ENCODE data around the gene TEKT3.
A peak's percentile ranks its signal among the peaks of the same experiment; 100 is the strongest.

Gene TEKT3

DNA sequence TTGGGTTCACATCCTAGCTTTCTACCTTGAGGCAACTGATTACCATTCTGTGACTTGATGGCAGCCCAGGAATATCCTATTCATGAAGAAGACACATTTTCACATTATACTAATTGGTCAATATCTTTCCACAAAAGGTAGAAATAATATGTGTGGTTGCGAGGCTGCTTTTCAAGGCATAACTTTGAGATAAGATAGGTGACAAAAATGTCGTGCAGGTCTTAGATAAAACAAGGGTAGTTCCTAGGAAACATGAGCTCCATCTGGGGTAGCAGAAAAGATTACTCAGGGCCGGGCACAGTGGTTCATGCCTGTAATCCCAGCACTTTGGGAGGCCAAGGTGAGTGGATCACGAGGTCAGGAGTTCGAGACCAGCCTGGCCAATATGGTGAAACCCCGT is 22.3 kb upstream of the TEKT3 start:
- DNase-seq (ENCODE audit: low spot score in 2 of 2) (no peak), ATAC-seq (no peak)
- no peak overlapping the region for H3K27ac Mint-ChIP-seq
- H3K36me3 Mint-ChIP-seq = no peaks in the 10 kb centered on the region
- H3K4me3 Mint-ChIP-seq = no peak overlapping the region
- H3K9me3 Mint-ChIP-seq = no peaks in the 10 kb centered on the region
- H3K4me1 Mint-ChIP-seq = no peaks in the 10 kb centered on the region

DNA sequence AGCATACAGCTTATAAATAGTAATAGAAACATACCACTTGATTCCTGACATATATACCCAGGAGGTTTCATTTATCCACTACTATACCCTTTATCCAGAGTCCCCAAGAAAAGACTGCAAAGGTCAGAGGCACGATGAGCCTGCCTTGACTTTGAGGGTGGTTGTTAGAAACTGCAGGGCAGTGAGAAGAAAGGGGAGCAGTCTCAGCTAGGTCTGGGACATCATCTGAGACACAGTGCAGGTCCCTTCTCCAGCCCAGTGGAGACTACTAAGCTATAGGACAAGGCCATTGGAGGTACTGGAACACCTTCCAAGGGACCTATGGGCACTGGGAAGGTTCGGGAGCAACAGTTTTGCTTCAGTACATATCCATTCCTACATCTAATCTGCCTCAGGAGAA is 20.2 kb upstream of the TEKT3 start:
- Mint-ChIP-seq H3K4me3 (no peak overlapping the region), H3K4me1 (no peaks in the 10 kb centered on the region), H3K27ac (no peak overlapping the region), H3K9me3 (no peaks in the 10 kb centered on the region), H3K36me3 (no peaks in the 10 kb centered on the region)
- DNase-seq (ENCODE audit: low spot score in 2 of 2) (no peak), ATAC-seq (no peak)

DNA sequence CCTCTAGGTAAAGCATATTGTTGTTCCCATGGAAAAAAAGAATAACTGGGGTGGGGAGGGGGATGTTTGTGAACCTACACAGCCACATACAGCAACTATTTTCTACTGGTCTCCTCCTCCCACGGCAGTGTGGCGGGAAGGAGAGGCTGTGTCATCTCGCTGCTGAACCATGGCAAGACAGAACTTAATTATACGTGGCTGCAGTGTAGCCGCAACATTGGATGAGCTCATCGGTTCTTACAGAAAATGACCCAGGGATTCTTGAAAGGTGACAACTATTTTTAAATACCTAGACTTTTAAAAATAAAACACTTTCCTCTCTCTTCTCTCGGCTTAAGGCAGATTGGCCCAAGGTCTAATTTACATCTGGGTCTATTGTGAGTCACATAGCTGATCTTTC is 19.8 kb upstream of the TEKT3 start:
- H3K9me3 Mint-ChIP-seq = no peaks in the 10 kb centered on the region
- ATAC-seq (no peak), DNase-seq (ENCODE audit: low spot score in 2 of 2) (no peak)

DNA sequence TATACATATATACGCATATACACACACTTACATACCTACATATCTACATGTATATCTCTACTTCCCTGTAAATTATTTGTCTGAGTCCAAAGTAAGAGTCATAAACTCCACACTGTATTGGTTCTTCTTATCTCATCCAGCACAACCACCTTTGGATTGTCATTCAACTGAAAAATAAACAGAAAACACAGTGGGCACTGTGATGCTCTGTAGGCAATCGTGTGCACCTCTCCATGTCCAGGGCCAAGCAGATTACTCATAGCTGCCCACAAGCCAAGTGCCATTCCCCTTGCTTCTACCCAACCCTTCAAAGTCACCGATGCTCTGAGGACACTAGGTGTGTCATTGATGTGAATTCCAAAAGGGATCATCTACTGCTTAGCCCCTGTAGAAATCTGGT is 12.9 kb upstream of the TEKT3 start:
- Mint-ChIP-seq H3K27ac (no peak overlapping the region), H3K4me1 (no peaks in the 10 kb centered on the region), H3K9me3 (no peaks in the 10 kb centered on the region), H3K4me3 (no peak overlapping the region), H3K36me3 (no peaks in the 10 kb centered on the region)
- ATAC-seq = no peak
- no peak for DNase-seq (ENCODE audit: low spot score in 2 of 2)

More for the DNA sequence above, 19.8 kb upstream of the TEKT3 start:
- no peak overlapping the region for H3K27ac Mint-ChIP-seq
- no peaks in the 10 kb centered on the region for H3K36me3 Mint-ChIP-seq
- H3K4me1 Mint-ChIP-seq = no peaks in the 10 kb centered on the region
- no peak overlapping the region for H3K4me3 Mint-ChIP-seq

DNA sequence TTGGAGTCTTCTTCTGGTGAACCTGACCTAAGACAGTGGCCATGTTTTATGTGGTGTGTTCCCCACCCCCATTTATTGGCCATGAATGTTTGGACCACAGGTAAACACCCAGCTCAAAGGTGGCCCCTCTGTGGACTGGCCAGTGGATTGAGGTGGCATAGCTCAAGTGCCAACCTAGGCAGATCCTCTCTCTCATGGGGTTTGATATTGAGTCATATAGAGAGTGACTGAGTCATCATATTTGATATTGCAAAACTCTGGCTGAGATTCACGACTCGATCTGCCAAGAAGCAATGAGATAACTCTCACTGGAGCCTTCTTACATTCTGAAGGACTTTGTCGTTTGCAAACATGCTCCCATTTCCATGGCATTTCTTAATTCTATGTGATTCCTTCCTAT is 10.5 kb upstream of the TEKT3 start:
- ATAC-seq (no peak), DNase-seq (ENCODE audit: low spot score in 2 of 2) (no peak)
- no peak overlapping the region for H3K27ac Mint-ChIP-seq
- no peaks in the 10 kb centered on the region for H3K4me1 Mint-ChIP-seq
- no peak overlapping the region for H3K4me3 Mint-ChIP-seq
- no peaks in the 10 kb centered on the region for H3K9me3 Mint-ChIP-seq
- no peaks in the 10 kb centered on the region for H3K36me3 Mint-ChIP-seq

DNA sequence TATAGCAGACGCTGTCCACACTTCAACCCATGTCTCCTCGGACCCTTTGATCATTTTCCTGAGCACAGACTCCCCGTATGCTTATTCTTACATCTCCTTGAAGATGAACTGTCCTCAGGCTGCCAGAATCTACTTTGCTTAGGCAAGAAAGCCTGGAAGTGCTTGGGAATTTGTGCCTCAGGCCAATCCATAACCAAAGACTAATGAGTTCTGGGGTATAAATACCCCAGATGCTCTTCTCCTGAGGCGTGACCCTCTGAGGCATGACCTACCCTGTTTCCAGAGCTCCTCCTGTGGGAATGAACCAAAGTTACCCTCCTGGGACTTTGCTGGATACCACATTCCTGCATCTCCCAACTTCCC is 10.1 kb upstream of the TEKT3 start:
- H3K4me1 Mint-ChIP-seq = no peaks in the 10 kb centered on the region
- no peak overlapping the region for H3K4me3 Mint-ChIP-seq
- DNase-seq (ENCODE audit: low spot score in 2 of 2) = no peak
- ATAC-seq = no peak
- no peak overlapping the region for H3K27ac Mint-ChIP-seq
- H3K36me3 Mint-ChIP-seq = no peaks in the 10 kb centered on the region
- no peaks in the 10 kb centered on the region for H3K9me3 Mint-ChIP-seq

DNA sequence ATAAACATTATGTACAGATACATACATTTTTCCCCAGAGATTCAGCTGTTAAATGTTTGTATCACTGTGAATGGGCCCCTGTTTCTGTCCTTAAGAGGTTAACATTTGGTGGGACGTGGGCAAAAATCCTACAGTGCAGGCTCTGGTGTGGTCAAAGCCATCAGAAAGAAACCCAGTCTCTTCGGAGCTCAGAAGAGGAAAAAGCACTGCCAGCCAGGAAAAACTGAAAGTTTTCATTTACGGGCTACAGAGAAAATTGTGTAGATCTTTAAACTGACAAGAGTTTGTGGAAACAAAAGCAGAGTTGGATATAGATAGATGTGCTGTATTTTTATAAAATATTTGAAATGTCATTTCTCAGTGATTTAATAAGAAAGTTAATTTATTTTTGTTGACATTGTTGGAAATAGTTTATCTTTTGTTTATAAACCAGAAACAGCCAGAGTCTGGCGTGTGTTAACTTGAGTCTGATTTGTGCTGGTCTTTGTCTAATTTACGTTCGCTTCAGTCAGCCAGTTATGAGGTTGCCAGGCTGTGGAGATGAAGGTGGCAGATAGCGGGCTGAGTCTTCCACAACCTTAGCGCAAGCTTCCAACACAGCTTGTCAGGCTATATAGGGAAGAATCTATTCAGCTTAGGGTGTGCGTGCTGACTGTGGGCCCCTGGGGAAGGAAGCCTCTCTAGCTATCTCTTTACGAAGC is 9.5 kb upstream of the TEKT3 start:
- no peak for ATAC-seq
- Mint-ChIP-seq H3K36me3 (no peaks in the 10 kb centered on the region), H3K9me3 (no peaks in the 10 kb centered on the region), H3K27ac (no peak overlapping the region), H3K4me1 (no peaks in the 10 kb centered on the region), H3K4me3 (no peak overlapping the region)
- DNase-seq (ENCODE audit: low spot score in 2 of 2) = no peak

DNA sequence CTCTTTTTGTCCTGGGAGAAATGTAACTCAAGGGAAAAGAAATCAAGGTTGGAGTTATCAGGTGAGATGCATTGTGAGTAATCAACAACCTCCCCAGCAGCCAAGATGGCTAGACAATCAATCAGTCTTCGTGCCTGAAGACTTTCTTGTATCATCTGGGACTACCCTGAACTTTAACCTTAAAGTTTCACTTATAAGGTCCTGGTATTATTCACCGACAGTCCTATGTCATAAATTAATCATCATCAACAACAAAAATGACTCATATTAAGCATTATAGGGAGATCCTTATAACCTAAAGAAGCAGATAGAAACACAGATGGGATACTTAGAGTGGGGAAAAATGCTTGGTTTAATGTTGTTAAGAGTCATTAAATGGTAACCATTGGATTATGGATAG is 7.7 kb upstream of the TEKT3 start:
- H3K4me1 Mint-ChIP-seq = no peaks in the 10 kb centered on the region
- H3K36me3 Mint-ChIP-seq = no peaks in the 10 kb centered on the region
- no peak overlapping the region for H3K4me3 Mint-ChIP-seq
- DNase-seq (ENCODE audit: low spot score in 2 of 2) (no peak), ATAC-seq (peak; percentile 54)
- no peak overlapping the region for H3K27ac Mint-ChIP-seq
- H3K9me3 Mint-ChIP-seq = no peaks in the 10 kb centered on the region

DNA sequence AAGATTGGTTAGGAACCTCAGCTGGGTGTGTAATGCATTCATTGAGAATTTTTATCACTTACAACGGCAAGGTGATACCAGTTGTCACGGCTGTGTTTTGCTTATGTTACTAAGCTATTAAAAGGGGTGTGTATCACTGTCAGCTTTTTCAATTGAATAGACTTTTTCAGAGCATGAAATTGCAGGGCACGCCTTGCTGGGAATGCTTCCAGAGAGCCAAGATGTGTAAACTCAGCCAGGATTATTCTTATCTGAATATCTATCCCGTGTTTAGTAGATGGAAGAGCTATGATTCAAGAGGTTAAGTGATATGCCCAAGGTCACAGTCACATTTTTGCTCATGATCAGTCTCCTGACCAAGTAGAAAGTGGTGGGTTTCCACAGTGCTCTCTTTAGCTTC is 6.6 kb upstream of the TEKT3 start:
- H3K36me3 Mint-ChIP-seq = no peaks in the 10 kb centered on the region
- H3K4me1 Mint-ChIP-seq = no peaks in the 10 kb centered on the region
- no peak for ATAC-seq
- no peak for DNase-seq (ENCODE audit: low spot score in 2 of 2)
- no peak overlapping the region for H3K4me3 Mint-ChIP-seq
- H3K27ac Mint-ChIP-seq = no peak overlapping the region
- no peaks in the 10 kb centered on the region for H3K9me3 Mint-ChIP-seq

DNA sequence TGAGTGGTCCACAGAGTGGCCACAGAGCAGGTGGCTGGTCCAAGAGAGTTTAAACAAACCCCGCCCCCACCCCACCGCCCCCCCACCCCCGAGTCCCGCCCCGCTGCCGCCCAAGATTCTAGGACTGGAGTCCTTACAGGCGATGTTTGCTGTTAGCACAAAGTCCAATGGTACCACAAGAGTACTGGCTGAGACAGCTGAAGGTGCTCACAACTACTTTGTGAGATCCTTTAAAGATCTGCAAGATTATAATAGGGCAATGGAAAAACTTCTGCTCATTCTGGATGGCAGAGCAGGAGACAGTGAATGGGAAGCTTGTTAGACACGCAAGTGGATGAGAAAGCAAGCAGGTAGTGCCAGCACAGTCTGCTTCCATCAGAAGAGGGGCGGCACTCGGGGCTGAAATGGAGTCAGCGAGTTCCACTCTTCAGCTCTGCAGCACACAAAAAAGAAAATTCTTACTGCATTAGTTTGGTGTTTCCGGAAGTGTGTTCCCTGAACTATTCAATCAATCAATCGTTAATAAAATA is 4.7 kb upstream of the TEKT3 start:
- ATAC-seq = no peak
- no peaks in the 10 kb centered on the region for H3K36me3 Mint-ChIP-seq
- H3K9me3 Mint-ChIP-seq = no peaks in the 10 kb centered on the region
- no peak for DNase-seq (ENCODE audit: low spot score in 2 of 2)
- no peak overlapping the region for H3K4me3 Mint-ChIP-seq
- H3K4me1 Mint-ChIP-seq = peaks cover 3% of the 10 kb centered on the region
- no peak overlapping the region for H3K27ac Mint-ChIP-seq

DNA sequence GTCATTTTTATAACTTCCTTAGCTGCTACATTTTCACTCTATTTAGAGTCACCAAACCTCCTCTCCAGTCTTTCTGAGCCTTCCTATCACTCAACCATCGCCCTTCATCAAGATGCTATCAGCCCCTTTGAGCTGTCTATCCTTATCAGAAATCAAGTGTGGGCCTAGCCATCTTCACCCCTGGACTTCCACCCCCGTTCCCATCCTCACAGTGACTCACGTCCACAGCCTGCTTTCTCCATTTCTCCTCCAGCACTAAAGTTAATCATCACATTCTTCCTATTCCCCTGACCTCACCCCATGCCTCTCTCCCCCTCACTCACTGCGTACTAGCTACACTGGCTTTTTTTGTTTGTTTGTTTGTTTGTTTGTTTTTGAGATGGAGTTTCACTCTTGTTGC is 2.4 kb upstream of the TEKT3 start:
- H3K27ac Mint-ChIP-seq = no peak overlapping the region
- ATAC-seq (no peak), DNase-seq (ENCODE audit: low spot score in 2 of 2) (no peak)
- no peaks in the 10 kb centered on the region for H3K9me3 Mint-ChIP-seq
- peaks cover 8% of the 10 kb centered on the region for H3K4me1 Mint-ChIP-seq
- H3K36me3 Mint-ChIP-seq = no peaks in the 10 kb centered on the region
- H3K4me3 Mint-ChIP-seq = no peak overlapping the region

DNA sequence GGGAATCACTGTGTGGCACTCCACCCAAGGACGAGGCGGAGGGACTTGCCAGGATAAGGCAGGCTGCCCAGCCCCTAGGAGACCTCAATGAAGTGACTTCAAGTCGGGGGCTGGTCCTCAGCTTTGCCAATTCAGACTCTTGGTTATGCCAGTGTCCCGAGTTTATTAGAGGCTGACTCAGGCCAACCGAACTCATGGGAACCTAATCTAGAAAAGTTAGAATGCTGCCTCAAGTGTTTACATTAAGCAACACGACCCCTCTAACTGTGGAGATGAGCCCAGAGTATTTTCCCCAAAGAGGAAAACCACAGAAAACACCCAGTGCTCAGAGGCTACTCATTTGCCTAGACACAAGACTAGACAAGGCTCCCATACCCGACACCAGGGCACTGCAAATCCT is 1.1 kb upstream of the TEKT3 start:
- no peak overlapping the region for H3K4me3 Mint-ChIP-seq

DNA sequence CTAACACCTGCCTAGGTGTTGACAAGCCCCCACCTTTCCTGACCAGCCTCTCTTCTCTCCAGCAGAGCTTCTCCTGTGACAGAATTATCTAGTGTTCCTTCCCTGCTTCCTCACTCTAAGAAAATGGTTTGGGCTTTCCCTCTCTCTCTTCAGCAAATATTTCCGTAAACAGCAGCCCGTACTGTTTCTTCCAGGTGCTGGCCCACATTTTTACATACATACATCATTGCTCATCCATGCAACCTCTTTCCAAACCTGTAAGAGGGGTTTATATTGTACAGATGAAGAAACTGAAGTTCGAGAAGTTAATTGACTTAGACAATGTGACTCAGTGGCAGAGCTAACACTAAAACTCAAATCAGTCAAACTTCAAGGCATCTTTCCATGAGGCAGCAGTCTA is 569 bp upstream of the TEKT3 start:
- DNase-seq (ENCODE audit: low spot score in 2 of 2) = no peak
- Mint-ChIP-seq H3K4me3 (no peak overlapping the region), H3K4me1 (peaks cover 8% of the 10 kb centered on the region), H3K9me3 (no peaks in the 10 kb centered on the region), H3K36me3 (no peaks in the 10 kb centered on the region), H3K27ac (no peak overlapping the region)
- no peak for ATAC-seq

More for the DNA sequence above, 1.1 kb upstream of the TEKT3 start:
- Mint-ChIP-seq H3K4me1 (peaks cover 8% of the 10 kb centered on the region), H3K36me3 (no peaks in the 10 kb centered on the region), H3K9me3 (no peaks in the 10 kb centered on the region), H3K27ac (no peak overlapping the region)
- DNase-seq (ENCODE audit: low spot score in 2 of 2) (no peak), ATAC-seq (no peak)

DNA sequence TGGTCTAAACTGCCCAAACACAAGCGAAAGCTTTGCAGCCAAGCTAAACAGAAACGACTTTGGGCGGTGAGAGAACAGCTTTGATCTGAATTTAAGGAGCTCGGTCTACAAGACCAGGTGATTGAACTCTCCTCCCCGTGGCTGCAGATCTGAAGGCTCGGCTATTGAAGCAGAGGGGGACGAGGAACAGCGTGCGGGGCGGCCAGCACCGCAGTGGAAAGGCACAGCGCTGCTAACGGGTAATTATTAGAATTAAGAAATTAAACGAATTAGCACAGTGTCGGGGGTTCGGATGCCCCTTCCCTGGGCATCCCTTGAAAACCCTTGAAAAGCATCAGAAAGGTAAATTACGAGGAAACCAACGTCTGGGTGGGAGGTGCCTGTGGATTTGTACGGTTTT is 431 bp downstream of the TEKT3 start:
- DNase-seq (ENCODE audit: low spot score in 2 of 2) = no peak

DNA sequence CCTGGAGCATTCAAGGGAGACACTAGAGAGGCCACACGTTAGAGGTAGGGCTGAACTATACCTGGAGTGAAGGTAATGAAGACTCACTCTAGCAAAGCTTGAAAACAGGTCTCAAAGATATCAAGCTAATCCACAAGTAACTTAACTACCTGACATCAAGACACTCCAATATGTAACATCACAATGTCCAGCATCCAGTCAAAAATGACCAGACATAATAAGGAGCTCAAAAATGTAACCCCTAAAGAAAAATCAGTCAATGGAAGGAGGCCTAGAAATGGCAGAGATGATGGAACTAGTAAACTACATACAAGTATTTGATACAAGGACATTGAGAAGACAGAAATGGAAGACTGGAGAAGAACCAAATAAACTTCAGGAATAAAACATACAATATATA is 6.0 kb downstream of the TEKT3 start:
- Mint-ChIP-seq H3K4me1 (no peaks in the 10 kb centered on the region), H3K4me3 (no peak overlapping the region), H3K36me3 (no peaks in the 10 kb centered on the region), H3K27ac (no peak overlapping the region), H3K9me3 (peaks cover 9% of the 10 kb centered on the region)
- ATAC-seq (no peak), DNase-seq (ENCODE audit: low spot score in 2 of 2) (no peak)

More for the DNA sequence above, 431 bp downstream of the TEKT3 start:
- H3K27ac Mint-ChIP-seq = peak overlapping the region; percentile 63
- H3K36me3 Mint-ChIP-seq = no peaks in the 10 kb centered on the region
- no peaks in the 10 kb centered on the region for H3K9me3 Mint-ChIP-seq
- no peak for ATAC-seq
- peak overlapping the region; percentile 65 for H3K4me3 Mint-ChIP-seq
- peaks cover 8% of the 10 kb centered on the region for H3K4me1 Mint-ChIP-seq

DNA sequence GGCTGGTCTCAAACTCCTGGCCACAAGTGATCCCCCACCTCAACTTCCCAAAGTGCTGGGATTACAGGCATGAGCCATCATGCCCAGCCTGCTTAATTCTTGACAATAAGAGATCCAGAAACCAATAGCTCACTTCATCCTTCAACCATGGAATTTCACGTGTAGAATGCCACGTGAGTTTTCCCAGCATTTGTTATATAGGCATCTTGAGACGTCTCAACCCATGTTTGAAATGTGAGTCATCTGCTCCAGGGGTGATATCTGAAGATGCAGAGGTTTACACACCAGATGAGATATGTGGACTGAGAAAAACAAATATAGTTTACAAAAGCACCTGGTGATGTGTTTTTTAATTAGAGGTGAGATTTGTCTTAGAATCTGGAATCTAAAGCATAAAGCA is 7.1 kb downstream of the TEKT3 start:
- Mint-ChIP-seq H3K4me3 (no peak overlapping the region), H3K27ac (no peak overlapping the region), H3K9me3 (peaks cover 9% of the 10 kb centered on the region), H3K4me1 (no peaks in the 10 kb centered on the region), H3K36me3 (no peaks in the 10 kb centered on the region)
- DNase-seq (ENCODE audit: low spot score in 2 of 2) (no peak), ATAC-seq (no peak)

DNA sequence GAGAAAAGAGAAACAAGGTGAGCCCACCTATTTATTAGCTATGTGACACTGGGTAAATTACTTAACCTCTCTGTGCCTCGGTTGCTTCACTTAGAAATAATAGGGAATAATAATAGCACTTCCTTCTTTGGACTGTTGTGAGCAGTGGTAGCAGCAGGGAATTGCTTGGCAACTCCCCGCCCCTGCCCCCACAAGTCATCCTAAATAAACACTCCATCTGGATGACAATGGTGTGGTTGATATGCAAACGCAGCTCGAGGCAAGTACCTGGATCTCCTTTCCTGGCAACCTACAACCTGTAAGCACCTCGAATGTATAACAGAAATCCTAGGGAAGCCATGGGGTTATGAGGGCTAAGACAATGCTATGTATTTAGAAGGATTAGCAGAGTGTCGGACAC is 9.1 kb downstream of the TEKT3 start:
- H3K36me3 Mint-ChIP-seq = no peaks in the 10 kb centered on the region
- no peak for ATAC-seq
- no peak overlapping the region for H3K27ac Mint-ChIP-seq
- DNase-seq (ENCODE audit: low spot score in 2 of 2) = no peak
- no peak overlapping the region for H3K4me3 Mint-ChIP-seq
- peaks cover 9% of the 10 kb centered on the region for H3K9me3 Mint-ChIP-seq
- H3K4me1 Mint-ChIP-seq = no peaks in the 10 kb centered on the region
